ENCODE data around the gene AKAP8.
"Not testable (repeated sequence)": the region's sequence is repeated elsewhere in the genome, so short reads cannot be mapped to it uniquely, and the experiment has no call there.

AKAP8 gene

GRCh38 chr19:15404097-15404779 is 24.7 kb upstream of the AKAP8 start:
- DNase-seq: no peak

GRCh38 chr19:15403151-15403531 is 23.6 kb upstream of the AKAP8 start:
- no peak for DNase-seq

GRCh38 chr19:15402411-15403150 is 23.0 kb upstream of the AKAP8 start:
- peak in 2 of 58 donors; percentile 4 to 27 for DNase-seq

GRCh38 chr19:15401397-15401710 is 21.8 kb upstream of the AKAP8 start:
- DNase-seq: no peak

GRCh38 chr19:15400521-15401396 is 21.2 kb upstream of the AKAP8 start:
- DNase-seq: no peak

GRCh38 chr19:15399635-15400034 is 20.0 kb upstream of the AKAP8 start:
- DNase-seq: no peak

- no peak for DNase-seq
These were observed 19.6 kb upstream of the AKAP8 start for GRCh38 chr19:15399234-15399515.

GRCh38 chr19:15398501-15399233 is 19.1 kb upstream of the AKAP8 start:
- no peak for DNase-seq

- DNase-seq: no peak
These were observed 18.2 kb upstream of the AKAP8 start for GRCh38 chr19:15397782-15398181.

GRCh38 chr19:15397236-15397635 is 17.6 kb upstream of the AKAP8 start:
- no peak for DNase-seq

- no peak for DNase-seq
These were observed 16.8 kb upstream of the AKAP8 start for GRCh38 chr19:15396436-15396835.

- DNase-seq: not testable (repeated sequence)
These were observed 15.7 kb upstream of the AKAP8 start for GRCh38 chr19:15395251-15395650.

- DNase-seq: no peak
These were observed 14.8 kb upstream of the AKAP8 start for GRCh38 chr19:15394426-15394825.

- no peak for DNase-seq
These were observed 14.4 kb upstream of the AKAP8 start for GRCh38 chr19:15393963-15394362.

- DNase-seq: no peak
These were observed 11.2 kb upstream of the AKAP8 start for GRCh38 chr19:15390814-15391213.

- peak in 16 of 58 donors; percentile 7 to 61 (median 18) for DNase-seq
These were observed 2.3 kb upstream of the AKAP8 start for GRCh38 chr19:15381864-15382263.

GRCh38 chr19:15381429-15381828 is 1.8 kb upstream of the AKAP8 start:
- DNase-seq: no peak

GRCh38 chr19:15379999-15380647 is 536 bp upstream of the AKAP8 start:
- peak in 10 of 58 donors; percentile 31 to 66 (median 54) for DNase-seq

GRCh38 chr19:15378534-15379082 is 979 bp downstream of the AKAP8 start:
- peak in 19 of 58 donors; percentile 7 to 52 (median 21) for DNase-seq

GRCh38 chr19:15374796-15375440 is 4.7 kb downstream of the AKAP8 start:
- DNase-seq: no peak
